ACHN (cell line): ENCODE results near the gene RNLS.
"Not testable (repeated sequence)": the region's sequence is repeated elsewhere in the genome, so short reads cannot be mapped to it uniquely, and the experiment has no call there.

Source experiments
- DNase-seq: peaks from one replicate; pipeline ENCODE4 v3.0.0-alpha.2; 2015
- in situ Hi-C: cut with HindIII; loops from 2 replicates; pipeline ENCODE4 v1.10.0; 2017; ENCODE audit warnings: low sequenced_read_pairs, low pct_ligation_motif_present, low pct_unique_long_range_greater_than_20kb

RNLS gene

GRCh38 chr10:88385601-88386203 lies 197.4 kb downstream of the RNLS start:
- in situ Hi-C loops = no loop called here

DNA sequence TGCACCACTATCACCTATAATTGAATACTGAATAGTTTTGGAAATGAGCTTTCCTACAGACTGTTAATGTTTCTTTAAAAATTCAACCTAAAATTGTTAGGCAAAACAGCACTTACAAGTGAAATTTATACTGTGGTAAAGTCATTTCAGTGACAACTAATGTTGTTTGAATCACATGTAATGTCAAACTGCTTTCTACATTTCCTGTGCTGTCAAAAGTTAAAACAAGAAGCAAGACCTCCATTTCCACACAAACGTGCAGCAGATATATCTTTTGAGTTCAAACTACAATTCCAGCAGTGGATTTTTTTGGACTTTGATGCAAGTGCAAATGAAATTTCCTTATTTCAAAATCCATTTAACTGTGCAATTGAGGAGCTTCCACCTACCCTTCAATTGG lies 199.8 kb downstream of the RNLS start:
- DNase-seq = no peak
- in situ Hi-C loops = no loop called here

More at GRCh38 chr10:88385601-88386203, 197.4 kb downstream of the RNLS start:
- DNase-seq = peak; percentile 62

DNA sequence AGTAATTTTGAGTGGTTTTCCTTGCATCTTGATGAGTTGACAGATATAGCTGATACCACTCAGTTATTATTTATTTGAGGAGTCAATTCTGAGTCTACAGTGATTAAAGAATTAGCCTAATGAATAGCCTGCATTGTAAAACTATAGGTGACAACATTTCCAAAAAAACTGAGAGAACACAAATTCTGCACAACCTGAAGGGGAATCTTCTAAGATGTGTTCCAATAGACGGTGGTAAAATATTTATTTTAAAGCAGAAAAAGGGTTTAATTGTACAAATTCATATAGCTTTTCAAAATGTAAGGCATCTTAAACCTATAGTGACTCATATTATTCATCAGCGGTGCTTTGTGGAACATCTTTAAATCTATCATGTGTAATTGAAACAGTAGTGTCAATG lies 200.4 kb downstream of the RNLS start:
- in situ Hi-C loops = no loop called here
- no peak for DNase-seq

DNA sequence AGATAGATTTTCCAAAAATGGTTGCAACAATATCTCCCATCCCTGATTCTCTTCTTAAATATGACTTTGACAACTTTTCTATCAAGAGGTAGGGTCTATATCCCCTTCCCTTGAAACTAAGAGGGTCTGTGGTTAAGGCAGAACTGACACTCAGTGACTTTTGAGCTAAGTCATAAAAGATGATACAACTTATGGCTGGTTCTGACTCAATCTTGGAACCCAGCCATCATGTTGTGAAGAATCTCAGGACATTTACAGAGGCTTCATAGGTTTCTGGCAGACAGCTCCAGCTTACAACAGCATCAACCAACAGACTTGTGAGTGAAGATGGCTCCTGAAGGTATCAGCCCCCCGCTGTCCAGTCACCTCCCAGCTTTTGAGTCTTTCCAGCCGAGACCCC lies 203.5 kb downstream of the RNLS start:
- in situ Hi-C loops = no loop called here
- DNase-seq = peak; percentile 36

GRCh38 chr10:88377510-88377909 lies 205.6 kb downstream of the RNLS start:
- no peak for DNase-seq
- in situ Hi-C loops = no loop called here

- in situ Hi-C loops = no loop called here
- no peak for DNase-seq
Measured at GRCh38 chr10:88374392-88375175, 208.5 kb downstream of the RNLS start.

DNA sequence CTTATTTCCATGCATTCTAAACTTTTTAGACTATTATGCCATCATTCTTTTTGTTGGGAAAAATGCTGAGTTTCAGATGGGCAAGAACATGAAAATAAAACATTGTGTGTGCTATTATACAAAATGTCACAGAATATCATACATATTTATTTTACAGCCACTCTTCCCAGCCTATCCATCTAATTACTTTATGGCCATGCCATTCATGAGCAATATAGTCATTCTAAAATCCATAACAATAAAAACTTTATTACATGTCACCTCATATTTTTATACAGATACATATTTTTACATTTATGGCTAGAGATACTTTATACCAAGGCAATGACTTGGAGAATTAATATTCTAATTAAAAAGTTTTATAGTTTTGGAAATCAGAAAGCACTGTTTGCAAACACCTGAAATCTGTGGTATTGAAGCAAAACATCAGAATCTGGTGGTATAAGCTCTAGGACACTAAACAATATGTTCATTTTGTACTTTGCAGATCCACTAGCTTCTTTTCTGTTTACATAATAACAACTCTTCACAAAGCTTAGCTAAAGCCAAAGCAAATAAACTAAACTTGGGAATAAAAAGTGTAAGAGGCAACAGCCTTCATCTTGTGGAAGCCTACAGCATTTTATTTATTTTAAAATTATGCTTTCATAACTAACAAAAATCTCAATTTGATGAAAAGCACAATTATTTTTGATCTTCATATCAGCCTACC lies 210.1 kb downstream of the RNLS start:
- DNase-seq = no peak
- in situ Hi-C loops = no loop called here

DNA sequence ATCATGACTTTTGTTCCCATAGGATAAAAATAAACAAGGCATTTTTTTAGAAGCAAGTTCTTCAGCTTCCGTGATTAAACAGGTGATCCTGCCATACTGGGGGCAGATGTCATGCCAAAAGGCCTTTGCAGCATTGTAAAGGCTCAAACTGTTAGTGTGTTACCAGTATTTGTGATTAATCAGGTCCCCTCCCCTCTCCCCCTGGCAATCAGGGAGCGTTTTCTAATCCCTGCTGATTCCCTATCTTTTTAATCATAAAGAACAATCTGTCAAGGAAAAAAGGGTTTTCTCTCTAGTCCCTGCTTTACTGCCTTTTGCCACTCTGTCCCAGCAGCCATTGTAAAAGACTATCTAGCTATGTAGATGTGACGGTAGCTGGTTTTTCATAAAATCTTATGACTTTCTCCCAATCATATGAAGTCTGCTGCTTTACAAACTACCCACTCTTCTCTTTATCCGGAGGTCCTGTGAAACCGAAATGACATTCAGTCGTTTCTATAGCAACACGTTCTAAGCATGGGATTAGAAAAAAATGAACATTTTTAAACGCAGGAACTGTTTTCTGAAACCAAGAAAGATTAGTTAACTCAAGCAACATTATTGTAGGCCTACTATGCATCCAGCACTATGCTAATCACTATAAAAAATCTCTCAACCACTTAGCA lies 210.9 kb downstream of the RNLS start:
- in situ Hi-C loops = no loop called here
- no peak for DNase-seq

DNA sequence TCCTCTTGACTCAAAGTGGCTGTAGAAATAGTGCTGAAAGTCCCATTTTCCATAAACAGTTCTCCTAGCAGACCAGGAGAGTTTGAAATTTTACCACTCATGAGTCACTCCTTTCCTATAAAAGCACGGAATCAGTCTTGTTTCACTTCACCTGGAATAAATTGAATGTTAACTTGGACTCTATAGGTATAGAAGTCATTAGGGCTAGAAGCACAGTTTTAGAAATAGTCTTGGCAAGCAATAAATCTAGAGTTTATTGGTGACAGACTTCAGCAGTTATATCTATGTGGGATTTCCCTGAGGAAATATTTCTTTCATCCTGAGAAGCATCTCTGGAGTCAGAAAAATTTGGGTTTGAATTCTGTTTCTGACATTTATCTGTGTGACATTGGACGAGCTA lies 212.4 kb downstream of the RNLS start:
- no peak for DNase-seq
- in situ Hi-C loops = no loop called here

- no peak for DNase-seq
- in situ Hi-C loops = no loop called here
Measured at GRCh38 chr10:88366772-88367171, 216.3 kb downstream of the RNLS start.

DNA sequence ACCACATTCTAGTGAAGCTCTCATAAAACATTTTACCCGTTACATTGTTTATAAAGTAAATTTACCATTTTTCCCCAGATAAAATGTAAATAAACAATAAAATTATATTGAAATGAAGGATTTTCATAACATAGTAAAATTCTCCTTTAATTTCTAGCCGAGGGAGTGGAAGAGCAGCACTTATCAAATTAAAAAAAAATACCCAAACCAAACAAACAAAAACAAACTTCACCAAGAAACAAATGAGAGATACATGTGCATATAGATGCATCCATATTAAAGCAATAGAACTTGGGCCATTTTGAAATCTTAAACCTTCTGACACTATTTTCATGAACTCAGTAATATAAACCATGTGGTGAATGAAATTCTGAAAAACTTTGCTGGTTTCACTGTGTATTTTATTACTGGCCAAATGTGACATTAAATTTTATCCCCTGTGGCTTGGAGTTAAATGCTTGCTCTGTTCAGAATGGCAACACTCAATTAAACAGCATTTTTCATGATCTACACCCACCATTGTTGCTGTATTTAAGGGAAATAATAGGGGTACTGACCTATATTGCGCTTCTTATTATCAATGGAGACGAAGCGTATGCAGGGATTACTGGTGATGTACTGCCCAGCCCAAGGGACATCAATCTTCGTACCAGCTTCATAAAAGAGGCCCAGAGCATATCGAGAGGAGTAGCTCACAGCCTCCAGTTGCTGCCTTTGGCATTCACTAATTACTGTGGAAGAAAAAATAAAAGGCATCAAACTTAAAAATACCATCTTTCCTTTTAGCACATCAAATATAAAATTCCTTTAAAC lies 220.9 kb downstream of the RNLS start:
- no peak for DNase-seq
- in situ Hi-C loops = no loop called here

DNA sequence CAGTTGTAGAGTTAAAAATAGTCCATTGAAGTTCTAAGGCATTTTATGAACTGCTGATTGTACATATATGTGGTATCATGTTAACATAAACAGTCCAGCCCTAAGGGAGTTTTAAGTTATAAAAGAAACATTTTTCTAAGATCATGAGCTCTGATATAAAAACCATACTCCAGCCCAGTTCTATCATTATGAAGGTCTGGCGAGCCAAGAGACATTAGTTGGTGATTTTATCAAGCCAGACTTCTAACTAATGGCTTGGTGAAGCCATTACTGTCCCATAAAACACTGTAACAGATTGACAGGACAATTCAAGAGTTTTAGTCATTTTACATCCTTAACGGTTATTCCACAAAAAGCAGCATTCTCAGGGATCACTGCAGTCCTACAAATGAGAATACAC lies 221.6 kb downstream of the RNLS start:
- DNase-seq = no peak
- in situ Hi-C loops = no loop called here

DNA sequence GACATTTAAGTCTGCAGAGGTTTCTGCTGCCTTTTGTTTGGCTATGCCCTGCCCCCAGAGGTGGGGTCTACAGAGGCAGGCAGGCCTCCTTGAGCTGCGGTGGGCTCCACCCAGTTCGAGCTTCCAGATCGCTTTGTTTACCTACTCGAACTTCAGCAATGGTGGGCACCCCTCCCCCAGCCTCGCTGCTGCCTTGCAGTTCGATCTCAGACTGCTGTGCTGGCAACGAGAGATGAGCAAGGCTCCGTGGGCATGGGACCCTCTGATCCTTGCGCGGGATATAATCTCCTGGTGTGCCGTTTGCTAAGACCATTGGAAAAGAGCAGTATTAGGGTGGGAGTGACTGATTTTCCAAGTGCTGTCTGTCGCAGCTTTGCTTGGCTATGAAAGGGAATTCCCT lies 227.4 kb downstream of the RNLS start:
- DNase-seq = not testable (repeated sequence)

GRCh38 chr10:88347597-88348304 lies 235.4 kb downstream of the RNLS start:
- in situ Hi-C loops = no loop called here
- no peak for DNase-seq

More for the DNA sequence above, 227.4 kb downstream of the RNLS start:
- in situ Hi-C loops = not testable (repeated sequence)

DNA sequence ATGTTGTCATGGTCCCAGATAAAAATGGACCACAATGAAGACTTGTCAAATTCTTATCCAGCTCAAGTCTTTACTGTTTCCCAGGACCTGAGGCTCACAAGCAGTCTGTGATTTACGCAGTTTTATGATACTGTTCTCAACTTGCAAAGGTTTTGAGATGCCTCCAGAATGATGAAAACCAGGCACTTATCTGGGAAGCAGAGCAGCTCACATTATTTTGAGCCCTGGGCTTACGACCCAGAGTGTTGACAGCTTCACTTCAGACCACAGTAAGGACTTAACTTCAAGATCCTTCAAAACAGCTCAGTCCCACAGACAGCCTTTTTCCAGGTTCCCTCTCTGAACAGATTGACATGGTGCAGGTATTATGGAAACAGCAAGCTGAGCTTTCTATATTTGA lies 236.1 kb downstream of the RNLS start:
- DNase-seq = no peak
- in situ Hi-C loops = no loop called here

DNA sequence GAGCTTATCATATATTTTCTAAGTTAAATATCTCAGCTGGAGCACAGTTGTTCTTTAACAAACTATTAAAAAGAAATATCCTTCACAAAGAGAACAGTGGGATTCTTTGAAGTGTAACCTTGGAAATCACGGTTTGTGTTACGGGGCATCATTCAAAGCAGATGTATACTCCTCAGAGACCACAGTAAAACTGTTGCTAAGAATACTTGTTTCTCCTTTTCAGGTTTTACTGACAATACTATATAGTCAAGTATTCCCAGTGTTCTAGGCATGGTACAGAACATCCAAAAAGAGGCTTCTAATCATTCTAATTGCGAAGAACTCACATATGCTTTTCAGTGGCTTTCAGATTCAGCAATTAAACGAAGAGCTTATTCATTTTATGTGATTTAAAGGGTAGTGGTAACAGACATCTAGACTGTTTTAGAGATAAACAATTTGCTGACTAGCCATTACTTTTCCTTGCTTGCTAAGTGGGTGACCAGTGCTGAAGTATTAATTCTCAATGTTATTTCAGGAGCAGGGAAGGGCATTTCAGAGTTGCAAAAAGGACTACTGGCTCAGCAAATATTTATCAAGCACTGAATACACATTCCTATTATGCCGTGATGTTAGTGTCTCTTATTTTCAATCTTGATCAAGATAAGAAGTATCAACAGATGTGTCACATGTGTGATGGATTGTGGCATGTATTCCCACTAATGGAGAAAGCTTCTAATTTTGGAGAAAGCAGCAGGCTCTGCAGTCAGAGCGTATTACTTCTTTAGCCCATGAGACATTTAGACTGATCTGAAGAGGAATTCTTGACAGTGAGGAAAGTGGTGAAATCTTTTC lies 236.8 kb downstream of the RNLS start:
- no peak for DNase-seq
- in situ Hi-C loops = no loop called here
